ENCODE results near the gene NTM.

- TF ChIP-seq EZH2phosphoT487 (IDR thresholded peaks at IDR 0.05; ENCODE audit: insufficient read depth, low read depth) (no peak), EZH2 (IDR thresholded peaks at IDR 0.05; ENCODE audit: insufficient read depth, poor library complexity, severe bottlenecking) (no peak)
Measured at GRCh38 chr11:132158696-132159095, 788.3 kb downstream of the NTM start.

All from GM23248 (cell line).